GM12873 (cell line): ENCODE measurements around the gene HOXC5.

Experiments used
- TF ChIP-seq, protein P1 (sequence below): IDR thresholded peaks from 2 replicates; pipeline ENCODE4 v1.5.1; 2012; ENCODE audit warnings: low read depth, mild to moderate bottlenecking, moderate library complexity, low read length, control low read depth; ENCODE audit not compliant: insufficient read depth; ENCODE audit errors: missing control alignments

Gene HOXC5

DNA sequence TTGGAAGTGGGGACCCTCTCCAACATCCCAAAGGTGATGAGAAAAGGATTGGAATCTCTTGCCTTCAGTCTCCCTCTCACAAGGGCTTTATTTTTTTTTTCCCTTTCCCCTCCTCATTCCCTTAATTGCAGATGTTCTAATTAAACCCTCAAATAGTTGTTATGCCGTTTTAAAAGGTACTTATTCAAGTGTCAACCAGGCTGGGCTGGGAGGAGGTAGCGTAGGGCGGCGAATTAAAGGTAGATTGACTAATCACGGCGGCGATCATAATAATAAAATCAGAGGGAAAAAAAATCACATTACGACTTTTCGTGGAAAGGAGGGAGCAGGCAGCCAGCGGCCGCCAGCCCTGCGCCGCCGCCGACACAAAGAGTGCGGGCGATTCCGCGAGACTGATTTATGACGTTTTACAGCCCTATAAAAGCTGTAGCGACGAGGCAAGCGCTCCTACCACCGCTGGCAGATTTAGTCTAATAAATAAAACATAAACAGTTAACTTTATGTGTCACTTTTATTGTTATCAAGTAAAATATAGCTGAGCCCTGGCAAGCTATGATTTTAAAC, 19.1 kb downstream of the HOXC5 start:
- TF ChIP-seq, protein P1, sequence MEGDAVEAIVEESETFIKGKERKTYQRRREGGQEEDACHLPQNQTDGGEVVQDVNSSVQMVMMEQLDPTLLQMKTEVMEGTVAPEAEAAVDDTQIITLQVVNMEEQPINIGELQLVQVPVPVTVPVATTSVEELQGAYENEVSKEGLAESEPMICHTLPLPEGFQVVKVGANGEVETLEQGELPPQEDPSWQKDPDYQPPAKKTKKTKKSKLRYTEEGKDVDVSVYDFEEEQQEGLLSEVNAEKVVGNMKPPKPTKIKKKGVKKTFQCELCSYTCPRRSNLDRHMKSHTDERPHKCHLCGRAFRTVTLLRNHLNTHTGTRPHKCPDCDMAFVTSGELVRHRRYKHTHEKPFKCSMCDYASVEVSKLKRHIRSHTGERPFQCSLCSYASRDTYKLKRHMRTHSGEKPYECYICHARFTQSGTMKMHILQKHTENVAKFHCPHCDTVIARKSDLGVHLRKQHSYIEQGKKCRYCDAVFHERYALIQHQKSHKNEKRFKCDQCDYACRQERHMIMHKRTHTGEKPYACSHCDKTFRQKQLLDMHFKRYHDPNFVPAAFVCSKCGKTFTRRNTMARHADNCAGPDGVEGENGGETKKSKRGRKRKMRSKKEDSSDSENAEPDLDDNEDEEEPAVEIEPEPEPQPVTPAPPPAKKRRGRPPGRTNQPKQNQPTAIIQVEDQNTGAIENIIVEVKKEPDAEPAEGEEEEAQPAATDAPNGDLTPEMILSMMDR: no peak

DNA sequence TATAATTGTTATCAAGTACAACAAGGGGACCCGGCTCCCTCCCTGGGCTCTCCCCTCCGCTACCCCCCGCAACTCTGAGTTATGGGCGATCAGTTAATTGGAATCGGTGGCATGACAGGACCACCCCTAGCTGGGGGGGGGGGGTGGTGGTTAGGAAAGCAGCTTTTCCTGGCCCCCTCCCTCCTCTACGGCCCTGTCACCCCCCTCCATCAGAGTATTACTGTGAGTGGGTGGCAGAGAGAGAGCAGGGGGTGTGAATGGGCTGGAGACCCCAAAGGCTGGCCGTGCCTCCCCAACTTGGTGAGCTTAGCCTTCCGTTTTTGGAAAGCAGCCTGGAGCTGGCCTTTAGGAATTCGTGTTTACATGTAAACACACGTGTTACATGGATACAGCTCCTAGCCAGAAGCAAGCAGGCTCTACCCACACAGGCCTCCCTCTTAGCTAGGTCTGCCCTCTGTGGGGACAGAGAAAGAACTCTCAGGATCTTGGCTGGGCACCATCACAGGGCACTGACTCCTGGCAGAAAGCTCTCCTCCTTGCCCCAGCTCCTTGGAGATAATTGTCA, 19.7 kb downstream of the HOXC5 start:
- TF ChIP-seq, protein P1: no peak

DNA sequence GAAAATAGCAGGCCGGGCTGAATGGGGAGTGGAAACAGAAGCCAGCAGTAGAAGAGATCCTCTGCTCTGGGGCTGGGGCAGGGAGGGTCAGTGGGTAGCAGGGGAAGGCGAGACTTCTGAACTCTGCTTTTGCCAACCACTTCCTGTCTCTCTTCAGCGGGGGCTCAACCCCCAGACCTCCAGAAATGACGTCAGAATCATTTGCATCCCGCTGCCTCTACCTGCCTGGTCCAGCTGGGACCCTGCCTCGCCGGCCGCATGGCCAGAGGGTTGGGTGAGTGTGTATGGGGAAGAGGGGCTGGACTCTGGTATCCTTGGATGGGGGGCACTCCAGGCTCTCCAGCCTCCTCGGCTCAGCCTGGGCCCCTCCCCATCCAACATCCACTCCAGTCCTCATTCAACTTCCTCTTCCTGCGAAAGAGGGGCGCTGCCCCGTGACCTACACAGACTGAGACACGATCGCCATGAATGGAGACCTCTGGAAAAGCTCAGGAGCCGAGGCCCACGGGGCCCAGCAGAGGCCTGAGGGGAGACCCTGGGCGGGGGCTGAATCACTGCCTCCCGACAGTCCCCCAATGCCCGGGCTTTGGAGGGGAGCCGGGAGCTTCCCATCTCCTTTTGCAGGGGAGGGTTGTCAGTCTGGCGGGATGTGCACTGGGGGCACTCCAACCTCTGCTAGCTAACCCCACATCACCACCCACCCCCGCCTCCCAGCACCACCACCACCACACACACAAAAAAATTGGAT, 20.3 kb downstream of the HOXC5 start:
- TF ChIP-seq, protein P1: no peak

- TF ChIP-seq, protein P1: no peak
Measured at GRCh38 chr12:54053751-54054741, 21.2 kb downstream of the HOXC5 start, which contains the start of gene HOXC4. Gene HOXC4, plus strand, starts transcription at chr12:54053835. Its CDS starts 88 bp downstream, at chr12:54053923.

DNA sequence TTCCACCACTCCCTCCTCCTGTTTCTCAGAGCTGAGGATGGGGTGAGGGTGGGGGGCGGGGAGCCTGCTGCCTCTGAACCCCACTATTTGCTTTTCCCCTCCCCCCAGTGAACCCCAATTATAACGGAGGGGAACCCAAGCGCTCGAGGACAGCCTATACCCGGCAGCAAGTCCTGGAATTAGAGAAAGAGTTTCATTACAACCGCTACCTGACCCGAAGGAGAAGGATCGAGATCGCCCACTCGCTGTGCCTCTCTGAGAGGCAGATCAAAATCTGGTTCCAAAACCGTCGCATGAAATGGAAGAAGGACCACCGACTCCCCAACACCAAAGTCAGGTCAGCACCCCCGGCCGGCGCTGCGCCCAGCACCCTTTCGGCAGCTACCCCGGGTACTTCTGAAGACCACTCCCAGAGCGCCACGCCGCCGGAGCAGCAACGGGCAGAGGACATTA, 21.9 kb downstream of the HOXC5 start:
- TF ChIP-seq, protein P1: no peak

DNA sequence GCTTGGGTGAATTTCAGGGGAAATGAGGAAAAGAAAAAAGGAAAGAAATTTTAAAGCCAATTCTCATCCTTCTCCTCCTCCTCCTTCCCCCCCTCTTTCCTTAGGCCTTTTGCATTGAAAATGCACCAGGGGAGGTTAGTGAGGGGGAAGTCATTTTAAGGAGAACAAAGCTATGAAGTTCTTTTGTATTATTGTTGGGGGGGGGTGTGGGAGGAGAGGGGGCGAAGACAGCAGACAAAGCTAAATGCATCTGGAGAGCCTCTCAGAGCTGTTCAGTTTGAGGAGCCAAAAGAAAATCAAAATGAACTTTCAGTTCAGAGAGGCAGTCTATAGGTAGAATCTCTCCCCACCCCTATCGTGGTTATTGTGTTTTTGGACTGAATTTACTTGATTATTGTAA, 22.7 kb downstream of the HOXC5 start:
- TF ChIP-seq, protein P1: no peak
